Activated CD8-positive, alpha-beta T cell treated with anti-CD3 and anti-CD28 coated beads, Interleukin-2, amount 10 ng/mL, durations not matched to agents 7 days and 5 days (primary cell): Measurements from ENCODE around the gene PIGBOS1. TPM values are rescaled to one million over a fixed set of nuclear protein-coding genes. Genes with fewer than 3 reads are reported as not detected.
"Not testable (repeated sequence)": the region's sequence is repeated elsewhere in the genome, so short reads cannot be mapped to it uniquely, and the experiment has no call there.

Experiments
- ATAC-seq: fragments of 150-1000 bp; cut with Tn5 transposase; one replicate; pipeline ENCODE4 v1.10.0; 2021; ENCODE audit warnings: moderate library complexity
- CTCF ChIA-PET: fragments of 350-600 bp; sonication (Branson Sonifier 250); formaldehyde crosslinking; loops from one replicate; lab custom pipeline; 2021; ENCODE audit warnings: antibody characterized with exemption; lab: Charles Lee
- POLR2A ChIA-PET: fragments of 350-600 bp; sonication (Branson Sonifier 250); formaldehyde crosslinking; loops from one replicate; lab custom pipeline; 2021; ENCODE audit warnings: antibody characterized with exemption; lab: Charles Lee
- DNase-seq: peaks from one replicate; pipeline ENCODE4 v3.0.0-alpha.2; 2020
- H3K27ac Mint-ChIP-seq: one replicate; pipeline ENCODE4 v1.8.0; 2021; ENCODE audit warnings: mild to moderate bottlenecking, mixed read lengths
- H3K27me3 Mint-ChIP-seq: one replicate; pipeline ENCODE4 v1.8.0; 2021; ENCODE audit warnings: low read depth, mixed read lengths
- H3K36me3 Mint-ChIP-seq: one replicate; pipeline ENCODE4 v1.8.0; 2021; ENCODE audit warnings: low read depth, mixed read lengths
- H3K4me1 Mint-ChIP-seq: one replicate; pipeline ENCODE4 v1.8.0; 2021; ENCODE audit warnings: low read depth, mixed read lengths
- H3K4me3 Mint-ChIP-seq: one replicate; pipeline ENCODE4 v1.8.0; 2021; ENCODE audit warnings: mild to moderate bottlenecking, mixed read lengths
- H3K9me3 Mint-ChIP-seq: one replicate; pipeline ENCODE4 v1.8.0; 2022; ENCODE audit warnings: mixed read lengths; ENCODE audit not compliant: insufficient read depth
- total RNA-seq, 2 experiments: library from RNA; stranded (reverse); gene quantifications; one replicate each; pipeline ENCODE4 v1.2.3, GENCODE V29; 2021

The PIGBOS1 gene
- total RNA-seq, 2 experiments from 2014 or later = 8.9 to 12.2 TPM

DNA sequence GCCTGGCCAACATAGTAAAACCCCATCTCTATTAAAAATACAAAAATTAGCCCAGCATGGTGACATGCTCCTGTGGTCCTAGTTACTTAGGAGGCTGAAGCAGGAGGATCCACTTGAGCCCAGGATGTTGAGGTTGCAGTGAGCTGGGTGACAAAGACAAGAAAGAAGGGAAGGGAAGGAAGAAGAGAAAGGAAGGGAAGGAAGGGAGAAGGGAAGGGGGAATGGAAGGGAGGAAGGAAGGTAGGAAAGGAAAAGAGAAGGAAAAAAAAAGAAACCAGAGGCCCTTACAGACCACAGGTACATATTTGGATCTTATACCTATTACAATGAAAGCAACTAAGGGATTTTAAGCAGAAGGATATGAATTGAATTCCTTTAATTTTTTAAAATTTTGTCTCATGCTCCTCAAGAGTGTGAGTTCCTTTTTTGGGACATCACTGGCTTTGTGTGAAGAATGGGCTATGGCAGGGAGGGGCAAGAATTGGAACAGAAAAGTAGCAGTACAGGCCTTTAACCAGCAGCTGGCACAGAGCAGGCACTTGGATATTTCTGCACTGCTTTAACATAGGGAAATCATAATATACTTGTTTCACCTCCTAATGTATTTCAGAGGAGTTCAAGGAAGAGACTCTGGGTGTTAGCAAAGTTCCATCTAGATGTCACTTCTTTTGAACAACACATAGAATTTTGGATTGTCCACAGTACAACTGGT, 37.2 kb downstream of the PIGBOS1 start:
- CTCF ChIA-PET = interaction anchor here (0.9 to 2.5 kb wide), 14 partner anchors 10 to 65 kb away, joined by 3 to 11 read pairs (median 4); no protein-coding TSS in a partner anchor
- Mint-ChIP-seq H3K4me3 (no peak overlapping the region), H3K9me3 (no peaks in the 10 kb centered on the region), H3K27me3 (no peaks in the 10 kb centered on the region), H3K36me3 (peaks cover 73% of the 10 kb centered on the region), H3K27ac (peak overlapping the region; percentile 97), H3K4me1 (peaks cover 98% of the 10 kb centered on the region)
- ATAC-seq (no peak), DNase-seq (no peak)
- POLR2A ChIA-PET = interaction anchor here (1.0 to 4.2 kb wide), 4 partner anchors 14 to 60 kb away, joined by 3 to 24 read pairs (median 10); no protein-coding TSS in a partner anchor

DNA sequence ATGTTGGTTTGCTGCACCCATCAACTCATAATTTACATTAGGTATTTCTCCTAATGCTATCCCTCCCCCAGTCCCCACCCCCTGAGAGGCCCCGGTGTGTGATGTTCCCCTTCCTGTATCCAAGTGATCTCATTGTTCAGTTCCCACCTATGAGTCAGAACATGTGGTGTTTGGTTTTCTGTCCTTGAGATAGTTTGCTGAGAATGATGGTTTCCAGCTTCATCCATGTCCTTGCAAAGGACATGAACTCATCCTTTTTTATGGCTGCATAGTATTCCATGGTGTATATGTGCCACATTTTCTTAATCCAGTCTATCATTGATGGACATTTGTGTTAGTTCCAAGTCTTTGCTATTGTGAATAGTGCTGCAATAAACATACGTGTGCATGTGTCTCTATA, 38.3 kb downstream of the PIGBOS1 start:
- Mint-ChIP-seq H3K4me1 (peaks cover 94% of the 10 kb centered on the region), H3K4me3 (peak overlapping the region; percentile 23), H3K27ac (peak overlapping the region; percentile 97), H3K36me3 (peaks cover 66% of the 10 kb centered on the region)
- CTCF ChIA-PET = interaction anchor here (0.6 to 1.5 kb wide), 4 partner anchors 11 to 62 kb away, joined by 3 to 4 read pairs (median 4); no protein-coding TSS in a partner anchor
- POLR2A ChIA-PET = interaction anchor here (3.2 to 4.2 kb wide), 2 partner anchors 13 to 59 kb away, joined by 12 to 24 read pairs; no protein-coding TSS in a partner anchor
- not testable (repeated sequence) for H3K9me3 Mint-ChIP-seq, H3K27me3 Mint-ChIP-seq, ATAC-seq
- peak; percentile 41 for DNase-seq

DNA sequence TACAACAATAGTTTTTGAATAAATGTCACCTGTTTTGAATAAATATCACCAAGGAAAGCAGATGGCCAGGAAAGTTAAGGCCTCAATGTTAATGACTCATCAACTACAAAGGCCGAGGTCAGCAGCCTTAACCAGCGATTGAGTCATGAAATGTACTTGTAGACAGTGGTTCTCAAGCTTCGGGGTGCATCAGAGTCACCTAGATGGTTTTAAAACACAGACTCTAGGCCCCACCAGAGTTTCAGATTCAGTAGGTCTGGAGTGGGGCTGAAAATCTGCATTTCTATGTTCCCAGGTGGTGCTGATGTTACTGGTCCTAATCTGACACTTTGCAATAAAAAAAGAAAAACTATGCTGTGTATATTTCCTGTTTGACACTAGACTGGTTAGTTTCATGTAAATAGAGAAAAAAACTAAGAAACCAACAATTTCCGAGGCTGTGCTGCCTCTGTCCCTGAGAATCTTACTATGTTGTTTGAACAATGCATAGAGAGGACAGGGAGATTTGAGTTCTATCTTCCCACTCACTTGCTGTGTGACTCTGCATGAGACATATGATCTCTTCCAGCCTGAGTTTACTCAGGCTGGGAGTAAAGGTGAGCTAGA, 39.1 kb downstream of the PIGBOS1 start:
- peaks cover 93% of the 10 kb centered on the region for H3K4me1 Mint-ChIP-seq
- ATAC-seq = peak; percentile 79

DNA sequence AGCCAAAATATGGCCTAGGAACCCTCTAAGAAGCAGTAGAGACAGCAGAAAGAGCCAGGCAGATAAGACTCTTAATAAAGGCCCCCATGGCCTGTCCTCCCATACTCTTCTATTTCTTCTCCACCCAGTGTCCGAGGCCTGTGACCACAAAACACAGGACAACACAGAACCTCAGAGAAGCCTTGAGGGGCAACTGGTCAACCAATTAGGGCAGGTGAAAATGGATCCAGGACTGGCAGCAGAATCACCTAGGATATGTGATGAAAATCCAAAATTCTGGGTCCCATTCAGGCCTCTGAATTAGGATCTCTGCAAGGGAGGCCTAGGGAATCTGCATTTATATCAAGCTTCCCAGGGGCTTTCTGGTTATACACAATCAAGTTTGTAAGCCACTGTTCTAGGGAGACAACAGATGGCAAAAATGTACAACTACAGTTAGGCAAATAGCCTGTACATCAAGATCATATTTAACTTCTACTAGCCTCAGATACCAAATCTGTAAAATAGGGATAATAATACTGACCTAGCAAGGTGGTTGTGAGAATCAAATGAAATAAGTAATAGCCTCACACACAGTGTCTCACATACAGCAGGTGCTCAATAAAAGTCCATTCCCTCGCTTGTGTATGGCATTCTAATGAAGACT, 39.7 kb downstream of the PIGBOS1 start:
- Mint-ChIP-seq H3K4me1 (peaks cover 89% of the 10 kb centered on the region), H3K27me3 (no peaks in the 10 kb centered on the region), H3K27ac (peak overlapping the region; percentile 97), H3K36me3 (peaks cover 69% of the 10 kb centered on the region), H3K9me3 (no peaks in the 10 kb centered on the region), H3K4me3 (peak overlapping the region; percentile 57)
- no peak for DNase-seq
- CTCF ChIA-PET = interaction anchor here (1.2 to 1.5 kb wide), 2 partner anchors 12 to 61 kb away, joined by 3 to 4 read pairs; no protein-coding TSS in a partner anchor
- ATAC-seq = no peak
- POLR2A ChIA-PET = interaction anchor here (0.6 to 4.2 kb wide), 4 partner anchors 8 to 58 kb away, joined by 3 to 24 read pairs (median 8); partner anchors contain the start of genes PIGB and PIGBOS1

More for the DNA sequence above, 39.1 kb downstream of the PIGBOS1 start:
- H3K4me3 Mint-ChIP-seq = peak overlapping the region; percentile 57
- DNase-seq = peak; percentile 66
- peaks cover 67% of the 10 kb centered on the region for H3K36me3 Mint-ChIP-seq
- CTCF ChIA-PET = interaction anchor here (1.0 to 1.5 kb wide), 3 partner anchors 11 to 62 kb away, joined by 3 to 4 read pairs (median 4); no protein-coding TSS in a partner anchor
- no peaks in the 10 kb centered on the region for H3K9me3 Mint-ChIP-seq
- H3K27ac Mint-ChIP-seq = peak overlapping the region; percentile 97
- no peaks in the 10 kb centered on the region for H3K27me3 Mint-ChIP-seq
- POLR2A ChIA-PET = interaction anchor here (0.6 to 4.2 kb wide), 4 partner anchors 8 to 59 kb away, joined by 3 to 24 read pairs (median 8); partner anchors contain the start of genes PIGB and PIGBOS1

DNA sequence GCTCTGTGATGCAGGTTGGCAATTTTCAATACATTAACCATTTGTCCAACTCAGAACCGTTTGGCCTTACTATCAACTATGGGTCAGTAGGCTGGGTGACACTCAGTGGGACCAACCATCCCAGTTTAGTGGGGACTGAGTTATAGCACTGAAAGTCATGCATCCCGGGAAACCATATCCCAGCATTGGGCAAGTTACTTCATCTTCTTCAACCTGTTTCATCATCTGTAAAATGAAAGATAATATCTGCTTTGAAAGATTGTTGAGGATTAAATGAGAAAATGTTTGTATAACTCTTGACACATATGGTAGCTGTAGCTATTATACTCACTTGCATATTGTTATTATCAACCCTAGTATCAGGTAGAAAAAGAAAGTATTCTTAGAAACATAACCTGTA, 41.2 kb downstream of the PIGBOS1 start:
- Mint-ChIP-seq H3K4me1 (peaks cover 88% of the 10 kb centered on the region), H3K36me3 (peaks cover 72% of the 10 kb centered on the region), H3K27ac (peak overlapping the region; percentile 97), H3K4me3 (peak overlapping the region; percentile 70), H3K9me3 (peaks cover 6% of the 10 kb centered on the region), H3K27me3 (no peaks in the 10 kb centered on the region)
- ChIA-PET POLR2A (interaction anchor here (1.4 to 2.7 kb wide), 4 partner anchors 10 to 27 kb away, joined by 4 to 23 read pairs (median 10); no protein-coding TSS in a partner anchor), CTCF (interaction anchor here (0.6 to 2.4 kb wide), 8 partner anchors 10 to 81 kb away, joined by 3 to 27 read pairs (median 4); partner anchors contain the start of gene RSL24D1)
- DNase-seq (no peak), ATAC-seq (no peak)

DNA sequence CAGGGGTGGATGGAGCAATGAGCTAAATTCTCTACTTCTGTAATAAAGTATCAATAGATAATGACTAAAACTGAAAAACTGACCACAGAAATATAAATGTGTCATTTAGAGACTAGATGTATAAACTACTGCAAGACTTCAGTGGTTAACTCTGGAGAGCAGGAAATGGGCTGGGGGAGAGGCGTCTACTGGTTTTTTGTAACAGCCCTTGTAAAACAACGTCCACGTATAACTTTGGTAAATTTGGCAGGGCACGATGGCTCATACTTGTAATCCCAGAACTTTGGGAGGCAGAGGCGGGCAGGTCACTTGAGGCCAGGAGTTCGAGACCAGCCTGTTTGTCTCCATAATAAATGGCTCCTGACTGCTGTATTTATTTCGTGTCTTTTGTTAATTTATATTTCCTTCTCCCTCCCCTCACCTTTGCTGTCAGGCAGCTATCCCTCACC, 41.8 kb downstream of the PIGBOS1 start:
- CTCF ChIA-PET = interaction anchor here (0.8 to 2.4 kb wide), 8 partner anchors 10 to 80 kb away, joined by 3 to 27 read pairs (median 4); partner anchors contain the start of gene RSL24D1
- Mint-ChIP-seq H3K36me3 (peaks cover 69% of the 10 kb centered on the region), H3K9me3 (peaks cover 7% of the 10 kb centered on the region), H3K27ac (peak overlapping the region; percentile 97), H3K4me3 (peak overlapping the region; percentile 70), H3K4me1 (peaks cover 86% of the 10 kb centered on the region), H3K27me3 (no peaks in the 10 kb centered on the region)
- ATAC-seq = peak; percentile 64
- DNase-seq = peak; percentile 85
- POLR2A ChIA-PET = interaction anchor here (1.0 to 2.7 kb wide), 5 partner anchors 9 to 26 kb away, joined by 4 to 23 read pairs (median 7); no protein-coding TSS in a partner anchor

DNA sequence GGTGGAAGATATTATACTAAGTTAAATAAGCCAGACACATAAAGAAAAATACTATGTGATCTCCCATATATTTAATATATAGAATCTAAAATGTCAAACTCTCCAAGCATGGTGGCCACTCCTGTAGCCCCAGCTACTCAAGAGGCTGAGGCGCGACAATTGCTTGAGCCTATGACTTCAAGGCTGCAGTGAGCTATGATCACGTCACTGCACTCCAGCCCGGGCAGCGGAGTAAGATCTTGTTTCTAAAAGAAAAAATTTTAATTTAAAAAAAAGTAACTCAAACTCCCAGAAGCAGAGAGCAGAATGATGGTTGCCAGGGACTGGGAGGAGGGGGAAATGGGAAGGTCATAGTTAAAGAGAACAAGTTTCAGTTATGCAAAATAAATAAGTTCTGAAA, 42.6 kb downstream of the PIGBOS1 start:
- H3K36me3 Mint-ChIP-seq = peaks cover 71% of the 10 kb centered on the region
- H3K4me1 Mint-ChIP-seq = peaks cover 85% of the 10 kb centered on the region
- H3K4me3 Mint-ChIP-seq = peak overlapping the region; percentile 70
- no peaks in the 10 kb centered on the region for H3K27me3 Mint-ChIP-seq
- peak overlapping the region; percentile 62 for H3K27ac Mint-ChIP-seq
- peaks cover 7% of the 10 kb centered on the region for H3K9me3 Mint-ChIP-seq
- no peak for ATAC-seq
- DNase-seq = no peak
- ChIA-PET POLR2A (interaction anchor here (1.0 to 2.7 kb wide), 5 partner anchors 8 to 25 kb away, joined by 4 to 23 read pairs (median 7); no protein-coding TSS in a partner anchor), CTCF (interaction anchor here (0.8 to 2.4 kb wide), 5 partner anchors 9 to 59 kb away, joined by 3 to 27 read pairs (median 4); no protein-coding TSS in a partner anchor)

DNA sequence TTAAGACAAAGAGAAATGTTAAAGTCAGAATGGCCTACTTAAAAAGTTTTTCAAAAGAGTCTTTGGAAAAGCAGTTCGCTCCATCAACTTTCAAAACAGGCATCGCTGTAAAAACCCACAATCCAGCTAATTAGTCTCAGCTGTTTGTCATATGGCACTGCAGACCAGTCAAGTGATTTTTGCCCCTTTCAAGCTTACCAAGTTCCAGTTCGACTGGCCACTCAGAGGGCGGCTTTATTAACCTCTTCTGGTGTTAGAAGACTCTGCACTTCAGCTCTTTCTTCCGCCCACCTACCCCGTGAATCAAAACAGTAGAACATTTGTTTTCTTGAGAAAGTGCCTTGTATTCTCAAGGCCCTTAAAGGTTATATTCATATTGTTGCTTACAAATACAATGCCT, 48.6 kb downstream of the PIGBOS1 start:
- no peak for ATAC-seq
- no peak for DNase-seq
- Mint-ChIP-seq H3K36me3 (peaks cover 86% of the 10 kb centered on the region), H3K9me3 (peaks cover 7% of the 10 kb centered on the region), H3K27me3 (no peaks in the 10 kb centered on the region), H3K27ac (peak overlapping the region; percentile 95), H3K4me3 (peak overlapping the region; percentile 33), H3K4me1 (peaks cover 90% of the 10 kb centered on the region)
- POLR2A ChIA-PET = interaction anchor here (1.0 kb wide), 1 partner anchor 49 kb away, joined by 4 read pairs; no protein-coding TSS in a partner anchor
- CTCF ChIA-PET = interaction anchor here (1.0 to 2.3 kb wide), 4 partner anchors 12 to 52 kb away, joined by 4 to 12 read pairs (median 6); no protein-coding TSS in a partner anchor

DNA sequence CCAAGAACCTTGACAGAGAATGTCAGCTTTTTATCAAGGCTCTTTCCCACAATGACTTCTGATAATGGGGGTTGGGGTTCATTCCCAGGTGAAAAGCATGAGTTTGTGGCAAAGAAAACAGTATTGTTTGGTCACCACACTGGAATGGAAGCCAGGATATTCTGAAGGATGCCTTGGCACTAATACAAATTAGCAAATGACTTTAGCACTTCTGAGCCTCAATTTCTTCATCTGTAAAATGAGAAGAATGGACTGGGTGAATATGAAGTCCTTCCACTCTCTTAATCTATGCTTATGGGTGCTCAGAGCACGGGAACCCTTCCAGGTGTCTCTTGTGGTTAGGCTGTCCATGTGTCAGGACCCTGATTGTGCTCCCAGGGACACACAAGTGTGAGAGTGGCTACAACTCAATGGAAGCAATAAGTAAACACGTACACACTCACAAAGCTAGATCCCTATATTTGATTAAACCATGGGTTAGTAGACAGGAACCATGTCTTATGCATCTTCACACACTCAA, 50.7 kb downstream of the PIGBOS1 start:
- DNase-seq (no peak), ATAC-seq (no peak)
- Mint-ChIP-seq H3K9me3 (peaks cover 3% of the 10 kb centered on the region), H3K4me3 (peak overlapping the region; percentile 64), H3K27ac (peak overlapping the region; percentile 95), H3K27me3 (no peaks in the 10 kb centered on the region), H3K36me3 (peaks cover 85% of the 10 kb centered on the region), H3K4me1 (peaks cover 88% of the 10 kb centered on the region)
- ChIA-PET POLR2A (interaction anchor here (1.0 to 3.5 kb wide), 10 partner anchors 9 to 71 kb away, joined by 3 to 26 read pairs (median 7); partner anchors contain the start of gene RSL24D1), CTCF (interaction anchor here (0.7 to 3.3 kb wide), 9 partner anchors 9 to 171 kb away, joined by 3 to 27 read pairs (median 6); no protein-coding TSS in a partner anchor)
